HCT116 (cell line): ENCODE results near the gene CASP8AP2. TPM values are rescaled to one million over a fixed set of nuclear protein-coding genes. Genes with fewer than 3 reads are reported as not detected.

ENCODE experiments used
- ATAC-seq: fragments of 200-7000 bp; cut with Tn5 transposase; 2 replicates; pipeline ENCODE4 v1.9.1; 2020; ENCODE audit warnings: mild to moderate bottlenecking, moderate library complexity
- BruUV-seq: library from RNA; stranded (reverse); fragments of 400-500 nt; replicated peaks from 2 replicates; lab custom pipeline; 2021; lab: Mats Ljungman, UMichigan
- CTCF ChIA-PET: fragments of 300-600 bp; sonication (Branson Sonifier 250); formaldehyde crosslinking; loops from one replicate; lab custom pipeline; 2021; ENCODE audit warnings: antibody characterized with exemption; lab: Charles Lee
- POLR2A ChIA-PET: fragments of 300-600, 350-600 bp; sonication (Branson Sonifier 250); formaldehyde crosslinking; loops from one replicate; lab custom pipeline; 2021; ENCODE audit warnings: antibody characterized with exemption; lab: Charles Lee
- RAD21 ChIA-PET, 2 experiments: fragments of 300-600 bp; sonication (Branson Sonifier 250); formaldehyde crosslinking; loops; one replicate each; lab custom pipeline; 2023; ENCODE audit warnings: low total read pairs in 2 of 2; ENCODE audit not compliant: uncharacterized antibody in 2 of 2, unreplicated experiment in 2 of 2, low non-redundant PET in 1 of 2; lab: Charles Lee
- DNase-seq: peaks from one replicate; pipeline ENCODE4 v3.0.0-alpha.2; 2010; ENCODE audit warnings: low read depth, low spot score
- H2AFZ ChIP-seq: fragments of 200-600 bp; shearing (Covaris generic), sonication (generic); 2 replicates; pipeline ENCODE4 v1.6.1; 2017; ENCODE audit warnings: low read depth, mixed run types, mixed read lengths, antibody characterized with exemption, low read length; ENCODE audit not compliant: poor library complexity, severe bottlenecking
- H3K27ac ChIP-seq: 2 replicates; pipeline ENCODE4 v1.5.1; 2012; ENCODE audit warnings: low read depth, low read length
- H3K27me3 ChIP-seq: fragments of 200-600 bp; sonication (generic); 2 replicates; pipeline ENCODE4 v1.6.1; 2016; ENCODE audit warnings: mixed run types, low read length, mixed read lengths; ENCODE audit not compliant: insufficient read depth
- H3K36me3 ChIP-seq, 2 experiments: fragments of 200-500 bp in 1 of 2; fragments of 200-600 bp in 1 of 2; sonication (Bioruptor generic) in 1 of 2; sonication (generic) in 1 of 2; 2 replicates each; pipeline versions ENCODE4 v1.5.1 to v1.6.1; 2014 to 2016; ENCODE audit warnings: low read length in 2 of 2, inconsistent platforms in 1 of 2, mixed read lengths in 1 of 2, mixed run types in 1 of 2; ENCODE audit not compliant: insufficient read depth in 2 of 2, control insufficient read depth in 1 of 2
- H3K4me1 ChIP-seq, 2 experiments: fragments of 200-600 bp in 1 of 2; sonication (generic) in 1 of 2; 2 replicates each; pipeline versions ENCODE4 v1.5.1 to v1.6.1; 2012 to 2017; ENCODE audit warnings: low read length in 2 of 2, inconsistent platforms in 1 of 2, mild to moderate bottlenecking in 1 of 2, mixed read lengths in 1 of 2, mixed run types in 1 of 2, moderate library complexity in 1 of 2; ENCODE audit not compliant: insufficient read depth in 2 of 2, control insufficient read depth in 1 of 2
- H3K4me2 ChIP-seq: fragments of 200-600 bp; sonication (generic); 2 replicates; pipeline ENCODE4 v1.6.1; 2017; ENCODE audit warnings: mixed run types, low read length, mixed read lengths
- H3K4me3 ChIP-seq, 2 experiments: fragments of 200-600 bp in 1 of 2; sonication (generic) in 1 of 2; replicated peaks in 1 of 2; 2 replicates each; pipeline ENCODE4 v1.5.1; 2011 to 2016; ENCODE audit warnings: low read length in 2 of 2, control low read depth in 1 of 2, low read depth in 1 of 2, mild to moderate bottlenecking in 1 of 2, mixed read lengths in 1 of 2, mixed run types in 1 of 2
- H3K79me2 ChIP-seq: fragments of 200-600 bp; sonication (generic); 2 replicates; pipeline ENCODE4 v1.6.1; 2017; ENCODE audit warnings: mild to moderate bottlenecking, mixed run types, low read length, moderate library complexity, mixed read lengths; ENCODE audit not compliant: insufficient read depth
- H3K9ac ChIP-seq: fragments of 200-600 bp; sonication (generic); 2 replicates; pipeline ENCODE4 v1.6.1; 2016; ENCODE audit warnings: low read length, mixed read lengths
- H3K9me2 ChIP-seq: fragments of 200-600 bp; sonication (generic), shearing (Covaris generic); 2 replicates; pipeline ENCODE4 v1.6.1; 2017; ENCODE audit warnings: mixed run types, mild to moderate bottlenecking, moderate library complexity; ENCODE audit not compliant: insufficient read depth
- H3K9me3 ChIP-seq, 2 experiments: fragments of 200-500 bp in 1 of 2; fragments of 200-600 bp in 1 of 2; sonication (Bioruptor generic) in 1 of 2; sonication (generic) in 1 of 2; 2 replicates each; pipeline ENCODE4 v1.6.1; 2014 to 2017; ENCODE audit warnings: low read length in 2 of 2, mixed read lengths in 2 of 2, inconsistent platforms in 1 of 2, low read depth in 1 of 2, mild to moderate bottlenecking in 1 of 2, mixed run types in 1 of 2, moderate library complexity in 1 of 2; ENCODE audit not compliant: control insufficient read depth in 1 of 2, insufficient read depth in 1 of 2
- H4K20me1 ChIP-seq: fragments of 200-600 bp; sonication (generic), shearing (Covaris generic); 2 replicates; pipeline ENCODE4 v1.6.1; 2017; ENCODE audit warnings: mixed run types, mild to moderate bottlenecking, moderate library complexity; ENCODE audit not compliant: insufficient read depth
- CBX3 ChIP-seq: IDR thresholded peaks from 2 replicates; pipeline ENCODE4 v1.6.1; 2012; ENCODE audit warnings: low read depth
- ELF1 ChIP-seq: IDR thresholded peaks from 2 replicates; pipeline ENCODE4 v1.6.1; 2012; ENCODE audit warnings: low read depth, borderline replicate concordance
- JUND ChIP-seq: IDR thresholded peaks from 2 replicates; pipeline ENCODE4 v1.6.1; 2012
- POLR2A ChIP-seq: IDR thresholded peaks from 2 replicates; pipeline ENCODE4 v1.7.0; 2011; ENCODE audit warnings: borderline replicate concordance; ENCODE audit not compliant: insufficient read depth, insufficient read length; ENCODE audit errors: extremely low read depth
- RAD21 ChIP-seq: IDR thresholded peaks from 2 replicates; pipeline ENCODE4 v1.6.1; 2012; ENCODE audit warnings: low read depth, mild to moderate bottlenecking
- TCF7L2 ChIP-seq: IDR thresholded peaks from 2 replicates; pipeline ENCODE4 v1.7.0; 2011; ENCODE audit warnings: borderline replicate concordance, inconsistent platforms; ENCODE audit not compliant: insufficient read depth, insufficient read length; ENCODE audit errors: extremely low read depth
- YY1 ChIP-seq: IDR thresholded peaks from 2 replicates; pipeline ENCODE4 v1.6.1; 2011; ENCODE audit warnings: low read length, low read depth, moderate library complexity, mild to moderate bottlenecking; ENCODE audit not compliant: insufficient replicate concordance; ENCODE audit errors: extremely low read depth
- ZFX ChIP-seq: fragments of 450-650 bp; IDR thresholded peaks from 2 replicates; pipeline ENCODE4 v1.6.1; 2017
- intact Hi-C: fragments of 100-400 bp; cut with micrococcal nuclease; formaldehyde crosslinking; loops from 2 replicates; pipeline ENCODE4 v1.10.0; 2022
- total RNA-seq: library from RNA; stranded (reverse); gene quantifications from one replicate; pipeline ENCODE4 v1.2.1, GENCODE V29; 2021; ENCODE audit not compliant: unreplicated experiment
- TF ChIP-seq, protein P1 (sequence below), 3 experiments: fragments of 200-600 bp in 1 of 3; sonication (generic) in 1 of 3; IDR thresholded peaks in 2 of 3; conservative IDR thresholded peaks in 1 of 3; 2 replicates each; pipeline ENCODE4 v1.5.1; 2012 to 2017; ENCODE audit warnings: low read depth in 2 of 3, low read length in 2 of 3, antibody characterized with exemption in 1 of 3, borderline replicate concordance in 1 of 3, control low read depth in 1 of 3, mild to moderate bottlenecking in 1 of 3, mixed read lengths in 1 of 3, mixed run types in 1 of 3, moderate library complexity in 1 of 3; ENCODE audit not compliant: insufficient read depth in 1 of 3

The CASP8AP2 gene
- total RNA-seq, 1 experiment from 2014 or later: 18.6 TPM

DNA sequence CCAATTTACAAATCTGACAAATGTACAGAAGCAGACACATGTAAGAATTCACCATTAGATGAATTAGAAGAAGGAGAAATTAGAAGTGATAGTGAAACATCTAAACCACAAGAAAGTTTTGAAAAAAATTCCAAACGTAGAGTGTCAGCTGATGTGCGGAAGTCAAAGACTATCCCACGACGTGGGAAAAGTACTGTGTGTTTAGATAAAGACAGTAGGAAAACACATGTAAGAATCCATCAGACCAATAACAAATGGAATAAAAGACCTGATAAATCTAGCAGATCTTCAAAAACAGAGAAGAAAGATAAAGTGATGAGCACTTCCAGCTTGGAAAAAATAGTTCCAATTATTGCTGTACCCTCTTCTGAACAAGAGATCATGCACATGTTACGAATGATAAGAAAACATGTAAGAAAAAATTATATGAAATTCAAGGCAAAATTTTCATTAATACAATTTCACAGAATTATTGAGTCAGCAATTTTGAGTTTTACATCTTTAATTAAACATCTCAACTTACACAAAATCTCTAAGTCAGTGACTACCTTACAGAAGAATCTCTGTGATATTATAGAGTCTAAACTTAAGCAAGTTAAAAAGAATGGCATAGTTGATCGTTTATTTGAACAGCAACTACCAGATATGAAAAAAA, 36.5 kb downstream of the CASP8AP2 start:
- CTCF ChIA-PET: no interaction called here

GRCh38 chr6:89873721-89874120, 44.0 kb downstream of the CASP8AP2 start:
- RAD21 ChIA-PET: no interaction called here
- DNase-seq: no peak
- Histone ChIP-seq H3K27me3 (no peaks in the 10 kb centered on the region), H3K9me3 (no peaks in the 10 kb centered on the region), H3K36me3 (peaks cover 4 to 9% of the 10 kb centered on the region in 2 experiments; a peak in 1 of 4 replicates), H4K20me1 (no peaks in the 10 kb centered on the region), H3K9me2 (no peaks in the 10 kb centered on the region), H3K9ac (no peak overlapping the region), H3K4me1 (no peaks in the 10 kb centered on the region), H3K79me2 (no peaks in the 10 kb centered on the region), H3K27ac (no peak overlapping the region), H3K4me3 (no peak overlapping the region), H2AFZ (no peak overlapping the region), H3K4me2 (no peak overlapping the region)
- intact Hi-C loops: no loop called here
- POLR2A ChIA-PET: no interaction called here
- CTCF ChIA-PET: no interaction called here
- BruUV-seq: no TSS peak
- no peak for TF ChIP-seq POLR2A
- no peak for TF ChIP-seq TCF7L2
- no peak for TF ChIP-seq YY1
- TF ChIP-seq ELF1: no peak
- TF ChIP-seq JUND: no peak
- no peak for TF ChIP-seq CBX3
- no peak for TF ChIP-seq RAD21
- TF ChIP-seq ZFX: no peak
- TF ChIP-seq, protein P1, sequence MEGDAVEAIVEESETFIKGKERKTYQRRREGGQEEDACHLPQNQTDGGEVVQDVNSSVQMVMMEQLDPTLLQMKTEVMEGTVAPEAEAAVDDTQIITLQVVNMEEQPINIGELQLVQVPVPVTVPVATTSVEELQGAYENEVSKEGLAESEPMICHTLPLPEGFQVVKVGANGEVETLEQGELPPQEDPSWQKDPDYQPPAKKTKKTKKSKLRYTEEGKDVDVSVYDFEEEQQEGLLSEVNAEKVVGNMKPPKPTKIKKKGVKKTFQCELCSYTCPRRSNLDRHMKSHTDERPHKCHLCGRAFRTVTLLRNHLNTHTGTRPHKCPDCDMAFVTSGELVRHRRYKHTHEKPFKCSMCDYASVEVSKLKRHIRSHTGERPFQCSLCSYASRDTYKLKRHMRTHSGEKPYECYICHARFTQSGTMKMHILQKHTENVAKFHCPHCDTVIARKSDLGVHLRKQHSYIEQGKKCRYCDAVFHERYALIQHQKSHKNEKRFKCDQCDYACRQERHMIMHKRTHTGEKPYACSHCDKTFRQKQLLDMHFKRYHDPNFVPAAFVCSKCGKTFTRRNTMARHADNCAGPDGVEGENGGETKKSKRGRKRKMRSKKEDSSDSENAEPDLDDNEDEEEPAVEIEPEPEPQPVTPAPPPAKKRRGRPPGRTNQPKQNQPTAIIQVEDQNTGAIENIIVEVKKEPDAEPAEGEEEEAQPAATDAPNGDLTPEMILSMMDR (IDR thresholded peaks at IDR 0.05 in 2 of 3, conservative IDR thresholded peaks at IDR 0.05 in 1 of 3; ENCODE audit: borderline replicate concordance in 1 of 3, insufficient read depth in 1 of 3, low read depth in 2 of 3, low read length in 2 of 3): no peak
- no peak for ATAC-seq

More for the DNA sequence above, 36.5 kb downstream of the CASP8AP2 start:
- ATAC-seq (no peak), DNase-seq (no peak)
- POLR2A ChIA-PET: no interaction called here
- Histone ChIP-seq H3K36me3 (peaks cover 27 to 49% of the 10 kb centered on the region in 2 experiments; a peak in 3 of 4 replicates), H3K79me2 (no peaks in the 10 kb centered on the region), H3K9me2 (no peaks in the 10 kb centered on the region), H3K9ac (no peak overlapping the region), H3K27me3 (no peaks in the 10 kb centered on the region), H3K27ac (no peak overlapping the region), H3K4me1 (no peaks in the 10 kb centered on the region), H2AFZ (no peak overlapping the region), H3K4me2 (no peak overlapping the region), H3K4me3 (no peak overlapping the region), H4K20me1 (no peaks in the 10 kb centered on the region; the same call in 1 of the 2 replicates), H3K9me3 (no peaks in the 10 kb centered on the region; a peak in 1 of 4 replicates)
- intact Hi-C loops: no loop called here
- BruUV-seq: no TSS peak
- TF ChIP-seq POLR2A: no peak
- TF ChIP-seq TCF7L2: no peak
- RAD21 ChIA-PET: no interaction called here
